Anterior cingulate cortex (tissue), 58 donors: Measurements from ENCODE around the gene HEMK1.

Experiments
- DNase-seq, 58 donors: peaks; one replicate each; lab custom pipeline; 2025; lab: John Stamatoyannopoulos, UW

The HEMK1 gene

GRCh38 chr3:50572801-50573371 lies 3.6 kb downstream of the HEMK1 start:
- no peak for DNase-seq

DNA sequence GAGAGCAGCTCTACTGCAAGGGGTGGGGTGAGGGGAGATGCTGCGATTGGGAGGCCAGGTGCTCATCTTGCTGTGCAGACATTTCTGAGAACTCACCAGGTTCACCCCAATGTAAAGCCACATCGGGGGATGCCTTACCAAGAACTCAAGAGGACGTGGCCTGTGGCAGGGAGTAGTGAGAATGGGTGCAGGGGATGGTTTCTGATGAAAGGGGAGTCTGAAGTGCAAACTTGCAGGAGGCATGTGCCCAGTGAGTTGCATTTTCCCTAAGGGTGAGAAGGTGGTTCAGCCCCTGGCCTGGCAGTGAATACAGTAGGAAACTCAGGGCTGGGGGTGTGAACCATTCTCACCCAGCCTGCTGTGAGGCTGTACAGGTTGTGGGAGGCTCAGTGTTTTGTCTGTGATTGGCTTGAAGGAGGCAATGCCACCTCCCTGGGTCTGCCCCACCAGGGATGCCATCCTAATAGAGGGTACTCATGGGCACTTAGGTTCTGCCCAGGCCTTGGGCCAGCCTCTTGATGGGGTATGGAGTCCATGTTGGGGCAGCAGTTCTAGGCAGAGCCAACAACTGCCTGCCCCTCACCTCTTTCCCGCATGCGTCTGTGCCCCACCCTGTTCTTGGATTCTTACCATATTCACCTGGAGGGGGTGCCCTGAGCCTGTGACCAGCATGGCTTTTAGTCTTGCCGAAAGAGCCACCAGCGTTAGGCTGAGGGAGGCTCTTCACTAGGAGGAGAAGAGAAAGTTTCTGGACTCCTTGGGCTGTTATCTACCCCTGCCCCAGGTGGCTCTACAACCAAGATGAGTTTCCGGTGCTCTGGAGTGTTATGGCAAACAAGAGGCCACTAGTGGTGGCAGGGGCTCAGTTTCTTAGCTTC lies 4.5 kb downstream of the HEMK1 start:
- no peak for DNase-seq

GRCh38 chr3:50574444-50574831 lies 5.1 kb downstream of the HEMK1 start:
- no peak for DNase-seq

- no peak for DNase-seq
Observed at GRCh38 chr3:50575372-50575771, 6.0 kb downstream of the HEMK1 start.

DNA sequence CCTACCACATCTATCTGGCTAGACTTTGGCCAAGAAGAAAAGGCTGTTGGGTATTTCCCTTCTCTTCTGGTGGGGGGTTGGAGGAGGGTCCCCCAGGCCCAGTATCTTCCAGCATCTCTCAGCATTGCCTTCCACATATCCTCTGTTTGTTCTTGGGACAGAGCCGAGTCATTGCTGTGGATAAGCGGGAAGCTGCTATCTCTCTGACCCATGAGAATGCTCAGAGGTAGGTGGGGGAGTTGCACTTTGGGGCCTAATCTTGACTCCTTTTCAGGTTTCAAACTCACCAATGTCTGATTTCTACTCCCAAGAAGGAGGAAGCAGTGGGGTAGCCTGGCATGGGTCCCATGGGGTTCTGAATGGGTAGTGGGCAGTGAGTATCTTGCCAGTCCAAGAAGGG lies 8.0 kb downstream of the HEMK1 start:
- no peak for DNase-seq

DNA sequence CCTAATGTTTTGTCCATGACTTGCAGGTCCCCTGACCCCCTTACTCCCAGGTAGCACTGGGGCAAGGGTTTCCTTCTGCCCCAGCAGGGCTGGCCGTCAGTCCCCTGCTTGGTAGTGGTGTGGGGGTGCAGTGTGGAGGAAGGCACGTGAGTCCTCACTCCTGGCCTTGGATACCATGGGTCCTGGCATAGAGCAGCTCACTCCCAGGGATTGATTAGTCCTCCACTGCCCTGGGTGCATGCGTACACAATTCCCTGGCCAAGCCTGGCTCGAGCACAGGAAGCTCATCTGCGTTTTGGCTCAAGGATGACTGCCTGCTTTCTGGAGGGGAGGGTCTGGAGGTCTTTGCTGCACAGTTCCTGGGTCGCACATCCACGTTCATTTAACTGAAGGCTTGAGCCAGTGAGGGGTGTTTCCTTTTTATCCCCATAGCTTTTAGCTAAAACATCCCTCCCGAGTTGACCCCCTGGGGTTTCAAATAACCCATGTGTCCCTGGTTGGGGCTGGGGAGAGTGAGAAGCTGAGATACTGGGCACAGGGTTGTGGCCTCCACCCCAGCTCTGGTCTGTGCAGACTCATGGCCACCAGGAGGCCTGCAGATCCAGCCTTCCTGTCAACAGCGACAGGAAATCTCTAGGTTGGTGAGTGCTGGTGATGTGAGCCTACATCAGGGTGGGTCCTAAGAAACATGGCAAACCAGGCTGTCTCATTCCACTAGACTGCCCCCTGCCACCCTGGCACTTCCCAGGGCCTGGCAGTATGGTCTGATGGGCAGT lies 11.5 kb downstream of the HEMK1 start:
- no peak for DNase-seq

DNA sequence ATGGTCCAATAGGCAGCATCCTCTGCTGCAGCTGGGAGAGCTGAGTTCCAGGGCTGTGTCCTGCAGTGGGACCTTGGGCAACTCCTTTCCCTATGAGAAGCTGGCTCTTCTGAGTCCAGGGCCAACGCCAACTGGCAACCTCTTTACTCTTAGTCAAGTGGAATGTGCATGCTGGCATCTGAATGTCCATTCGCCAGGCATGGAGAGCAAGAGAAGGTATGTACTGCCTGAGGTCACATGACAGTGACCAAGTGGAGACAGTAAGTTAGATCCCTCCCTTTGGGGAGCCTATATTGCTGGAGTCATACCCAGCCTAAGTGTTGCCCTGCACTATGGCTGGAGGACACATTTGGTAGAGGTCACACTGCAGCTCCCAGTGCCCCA lies 12.1 kb downstream of the HEMK1 start:
- DNase-seq = no peak

- DNase-seq = no peak
Observed at GRCh38 chr3:50582083-50582482, 12.8 kb downstream of the HEMK1 start.

DNA sequence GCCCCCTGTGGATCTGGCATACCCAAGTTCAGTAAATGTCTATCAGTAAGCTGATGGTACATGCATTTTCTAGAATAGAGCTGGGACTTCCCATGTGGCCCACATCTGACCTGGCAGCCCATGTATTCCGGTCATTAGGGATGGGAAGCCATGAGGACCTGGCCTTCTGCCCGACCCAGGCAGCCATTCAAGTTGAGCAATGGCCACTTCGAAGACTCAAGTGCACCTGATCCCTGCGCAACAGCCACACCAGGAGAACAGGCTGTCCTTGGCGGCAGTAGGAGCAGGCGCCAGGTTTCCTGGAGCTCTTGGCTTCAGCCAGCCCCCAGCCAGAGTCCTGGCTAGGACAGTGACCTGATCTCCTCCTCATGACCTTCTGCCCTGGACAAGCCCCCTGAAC lies 14.6 kb downstream of the HEMK1 start:
- DNase-seq = peak in 2 of 58 donors; percentile 31 to 33

DNA sequence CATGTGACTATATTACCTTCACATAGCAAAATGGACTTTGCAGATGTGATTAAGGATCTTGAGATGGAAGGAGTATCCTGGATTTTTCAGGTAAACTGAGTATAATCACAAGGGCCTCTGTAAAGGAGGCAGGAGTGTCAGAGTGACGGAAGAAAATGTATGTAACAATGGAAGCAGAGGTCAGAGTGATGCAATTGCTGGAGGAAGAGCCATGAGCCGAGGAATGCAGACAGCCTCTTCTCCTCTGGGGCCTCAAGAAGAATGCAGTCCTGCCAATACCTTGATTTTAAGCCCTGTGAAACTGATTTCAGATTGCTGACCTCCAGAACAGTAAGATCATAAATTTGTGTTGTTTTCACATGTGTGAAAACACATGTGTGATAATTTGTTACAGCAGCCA lies 15.1 kb downstream of the HEMK1 start:
- no peak for DNase-seq

- DNase-seq = no peak
Observed at GRCh38 chr3:50585919-50586762, 16.8 kb downstream of the HEMK1 start.

DNA sequence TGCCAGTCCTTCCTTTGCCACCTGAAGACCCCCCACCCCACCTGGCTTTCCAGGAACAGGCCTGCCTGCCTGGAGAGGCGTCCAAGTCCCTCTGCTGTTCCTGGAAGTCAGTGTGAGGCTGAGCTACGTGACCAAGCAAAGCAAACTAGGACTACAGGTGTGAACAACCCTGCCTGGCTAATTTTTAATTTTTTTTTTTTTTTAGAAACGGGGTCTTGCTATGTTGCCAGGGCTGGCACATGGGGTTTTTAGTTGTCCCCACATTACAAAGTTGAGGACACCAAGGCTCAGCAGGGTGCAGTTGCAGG lies 17.4 kb downstream of the HEMK1 start:
- DNase-seq = no peak

DNA sequence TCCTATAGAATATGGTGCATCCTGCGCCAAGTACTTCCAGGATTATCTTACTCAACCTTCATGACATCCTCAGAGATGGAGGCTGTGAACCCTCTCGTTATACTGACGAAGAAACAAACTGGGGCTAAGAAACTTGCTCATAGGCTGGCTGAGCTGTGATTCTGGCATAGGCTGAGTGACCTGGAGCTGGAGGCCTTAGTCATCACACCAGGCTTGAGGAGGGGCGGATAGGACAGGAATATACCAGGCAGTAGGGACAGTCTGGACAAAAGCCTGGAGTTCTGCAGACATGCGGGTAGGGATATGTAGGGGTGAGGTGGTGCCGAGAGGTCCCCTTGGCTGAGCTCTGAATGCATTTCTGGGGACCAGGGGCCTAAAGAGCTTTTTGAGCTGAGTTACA lies 18.1 kb downstream of the HEMK1 start:
- DNase-seq = no peak

- no peak for DNase-seq
Observed at GRCh38 chr3:50587806-50588758, 18.8 kb downstream of the HEMK1 start.

GRCh38 chr3:50588759-50589433 lies 19.6 kb downstream of the HEMK1 start:
- DNase-seq = no peak

DNA sequence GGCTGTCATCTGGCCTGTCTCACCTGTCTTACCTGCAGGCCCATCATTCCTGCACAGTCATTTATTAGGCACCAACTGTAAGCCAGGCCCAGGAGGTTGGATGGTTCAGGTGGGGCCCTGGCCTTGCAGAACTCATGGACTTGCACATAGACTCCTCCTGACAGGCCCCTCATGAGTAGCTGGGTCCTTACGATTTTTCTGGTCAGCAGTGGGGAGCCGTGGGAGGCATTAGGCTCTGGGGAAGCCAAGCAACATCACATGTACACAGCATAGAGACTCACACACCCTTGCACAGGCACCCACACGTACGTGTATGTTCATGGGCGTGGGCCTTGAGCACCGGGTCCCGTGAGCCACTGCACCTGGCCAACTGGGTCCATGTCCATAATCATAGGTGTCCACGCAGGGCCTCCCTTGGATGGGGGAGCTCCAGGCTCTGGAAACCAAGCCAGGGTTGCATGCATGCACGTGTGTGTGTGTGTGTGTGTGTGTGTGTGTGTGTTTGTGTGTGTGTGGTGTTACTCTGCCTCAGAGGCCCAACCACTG lies 21.9 kb downstream of the HEMK1 start:
- no peak for DNase-seq

DNA sequence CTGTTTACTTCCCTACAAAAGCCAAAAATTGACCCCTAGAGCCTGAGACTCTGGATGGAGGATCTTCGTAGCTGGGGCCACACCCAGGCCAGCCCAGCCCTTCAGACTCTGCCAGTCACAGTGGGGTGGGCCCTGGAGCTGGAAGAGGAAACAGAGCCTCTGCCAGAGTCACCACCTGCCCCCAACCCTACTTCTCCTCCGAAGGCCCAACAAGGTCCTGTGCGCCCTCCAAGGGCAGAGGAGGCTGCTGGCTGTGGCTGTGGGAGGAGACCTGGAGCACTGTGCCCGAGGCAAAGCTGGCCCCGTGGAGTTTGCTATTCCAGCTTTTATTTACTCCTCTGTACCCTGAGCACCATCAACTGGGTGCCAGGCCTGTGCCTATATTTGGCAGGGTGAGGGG lies 23.2 kb downstream of the HEMK1 start:
- DNase-seq = no peak

GRCh38 chr3:50594253-50594785 lies 25.0 kb downstream of the HEMK1 start:
- peak in 1 of 58 donors; percentile 23 for DNase-seq
